HG02763 (cell line): ENCODE results near the gene SACM1L.

Experiments
- ATAC-seq: cut with Tn5 transposase; IDR thresholded peaks from one replicate; pipeline ENCODE4 v1.9.1; 2021; ENCODE audit warnings: mild to moderate bottlenecking, moderate library complexity; ENCODE audit not compliant: unreplicated experiment

SACM1L gene

DNA sequence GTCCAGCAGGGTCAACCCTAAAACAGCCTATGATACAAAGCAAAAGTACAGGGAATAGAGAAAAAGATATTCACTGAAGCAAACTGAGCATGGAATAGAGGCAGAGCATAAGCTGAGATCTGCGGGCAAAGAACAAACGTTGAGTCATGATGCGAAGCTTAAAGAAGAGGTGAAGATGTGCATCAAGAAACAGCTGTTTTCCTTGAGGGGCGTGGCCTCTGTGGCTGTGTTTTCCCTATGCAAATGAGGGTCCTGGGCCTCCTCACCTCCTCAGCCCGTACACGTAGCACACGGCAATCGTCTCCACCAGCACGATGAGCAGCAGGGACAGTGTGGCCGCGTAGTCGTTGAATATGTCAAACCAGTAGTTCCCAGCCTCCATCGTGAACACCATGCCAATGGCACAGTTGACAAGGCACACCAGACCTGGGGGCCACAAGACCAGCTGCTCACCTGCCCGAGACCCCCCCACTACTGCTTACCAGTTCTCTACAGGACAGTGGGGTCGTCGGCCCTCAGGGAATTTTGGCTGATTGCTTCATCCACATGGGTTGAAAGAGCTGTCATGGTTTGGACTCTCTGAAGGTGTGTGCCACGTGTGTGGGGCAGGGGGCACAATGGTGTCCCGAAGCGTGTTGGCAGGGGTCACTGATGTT lies 73.6 kb downstream of the SACM1L start:
- ATAC-seq, result no peak

- ATAC-seq, result no peak
Measured at GRCh38 chr3:45763303-45763675, 74.1 kb downstream of the SACM1L start.

GRCh38 chr3:45765266-45765851 lies 76.2 kb downstream of the SACM1L start:
- ATAC-seq, result no peak

DNA sequence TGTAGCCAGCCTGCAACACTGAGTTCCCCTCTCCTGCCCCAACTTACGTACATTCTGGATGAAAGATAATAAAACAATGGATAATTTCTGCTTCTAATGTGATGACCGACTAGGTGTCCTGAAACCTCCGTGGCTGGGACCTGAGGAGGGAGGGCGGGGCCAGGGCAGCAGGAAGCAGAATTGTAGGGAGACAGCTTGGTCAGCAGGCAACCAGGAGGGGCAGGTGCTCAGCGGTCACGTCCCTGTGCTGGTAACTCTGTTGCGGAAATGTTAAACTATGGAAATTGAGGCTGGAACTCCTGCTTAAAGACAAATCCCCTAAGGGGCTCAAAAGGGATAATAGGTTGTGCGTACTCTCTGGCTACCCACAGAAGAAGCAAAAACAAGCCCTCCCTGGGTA lies 76.8 kb downstream of the SACM1L start:
- ATAC-seq, result no peak

- ATAC-seq, result no peak
Measured at GRCh38 chr3:45771166-45771775, 82.1 kb downstream of the SACM1L start.

DNA sequence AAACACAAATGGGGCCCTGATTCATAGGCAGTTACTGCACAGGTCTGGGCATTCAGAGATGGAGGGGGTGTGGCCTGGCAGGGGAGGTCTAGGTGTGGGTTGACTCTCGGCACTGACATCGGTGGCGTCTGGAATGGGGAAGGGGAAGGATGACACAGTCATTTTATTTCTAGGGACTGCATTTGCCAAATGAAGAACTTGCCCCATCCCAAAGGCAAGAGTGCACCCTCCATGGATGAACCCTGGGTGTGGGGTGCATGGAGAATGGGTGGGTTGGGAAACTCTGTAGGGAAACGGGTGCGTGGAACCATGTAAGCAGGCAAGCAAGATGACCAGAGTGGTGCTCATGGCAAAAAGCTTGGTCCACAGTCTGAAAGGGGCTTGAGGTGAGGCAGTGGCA lies 82.6 kb downstream of the SACM1L start:
- ATAC-seq, result no peak

DNA sequence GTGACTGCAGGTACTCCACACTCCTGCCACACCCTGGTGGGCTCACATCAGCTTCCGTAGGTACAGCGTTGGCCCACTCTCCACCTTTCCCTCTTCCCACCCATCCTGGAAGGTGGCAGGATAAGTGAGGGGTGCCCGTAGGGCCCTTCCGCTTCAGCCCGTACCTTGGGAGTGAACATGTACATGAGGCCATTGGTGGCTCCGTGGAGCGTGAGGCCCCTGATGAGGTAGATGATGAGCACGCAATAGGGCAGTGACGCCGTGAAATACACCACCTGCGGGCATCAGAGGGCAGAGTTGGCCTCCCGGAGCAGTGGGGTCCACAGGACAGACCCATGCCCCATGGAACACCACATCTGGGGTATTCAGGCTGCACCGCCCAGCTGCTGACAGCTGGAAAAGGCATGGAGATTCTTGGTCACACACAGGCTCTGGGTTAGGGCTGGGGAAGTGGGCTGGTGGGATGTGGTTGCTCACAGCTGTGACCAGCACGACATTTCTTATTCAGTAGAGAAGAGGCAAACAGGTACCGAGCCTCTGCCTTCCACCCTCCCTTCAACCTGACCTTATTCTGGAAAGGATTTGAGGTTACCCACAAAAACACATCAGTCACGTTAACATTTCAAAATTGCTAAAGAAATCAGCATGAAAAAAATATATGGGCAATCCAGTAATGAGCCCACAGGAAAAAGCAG lies 83.3 kb downstream of the SACM1L start:
- no peak for ATAC-seq

GRCh38 chr3:45773072-45773471 lies 83.9 kb downstream of the SACM1L start:
- ATAC-seq, result no peak

GRCh38 chr3:45773714-45774449 lies 84.7 kb downstream of the SACM1L start:
- ATAC-seq, result no peak

DNA sequence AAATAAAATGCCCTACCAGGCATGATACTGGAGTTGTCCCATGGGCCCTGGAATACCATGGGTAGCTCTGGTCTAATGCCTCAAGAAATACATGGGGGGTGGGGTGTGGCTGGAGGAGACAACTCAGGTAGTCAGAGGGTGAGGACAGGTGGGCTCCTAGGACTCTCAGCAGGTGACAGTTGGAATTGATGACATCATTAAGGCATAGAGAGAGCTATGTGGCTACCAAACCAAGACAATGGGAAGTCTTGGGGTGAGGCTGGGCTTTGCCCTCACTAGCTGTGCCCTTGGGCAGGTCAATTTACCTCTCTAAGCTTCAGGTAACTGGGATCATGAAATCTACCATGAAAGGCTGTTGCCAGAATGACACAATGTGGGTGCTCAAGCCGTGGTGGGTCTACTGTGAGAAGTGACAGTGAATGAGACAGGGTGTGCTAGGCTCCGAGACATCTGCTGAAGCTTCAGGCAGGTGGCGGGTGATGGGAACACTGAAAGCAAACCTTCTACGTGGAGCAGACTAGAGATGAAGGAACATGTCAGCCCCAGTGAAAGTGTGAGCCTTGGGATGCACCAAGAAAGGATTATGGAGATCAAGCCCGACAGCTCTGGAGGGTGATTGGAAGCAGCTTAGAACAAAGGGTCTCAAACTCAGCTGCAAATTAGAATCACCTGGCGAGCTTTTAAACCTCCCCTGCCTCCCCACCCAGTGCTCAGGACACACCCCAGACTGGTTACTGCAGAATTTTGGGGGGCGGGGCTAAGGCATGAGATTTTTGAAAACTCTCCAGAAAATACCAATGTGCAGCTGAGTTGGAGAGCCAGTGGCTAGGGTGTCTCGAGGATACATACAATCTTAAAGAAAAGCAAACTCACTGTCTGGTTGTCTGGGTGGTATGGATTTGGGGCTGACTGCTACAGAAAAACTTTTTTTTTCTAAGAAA lies 85.7 kb downstream of the SACM1L start:
- no peak for ATAC-seq

- no peak for ATAC-seq
Measured at GRCh38 chr3:45775571-45776300, 86.5 kb downstream of the SACM1L start.

GRCh38 chr3:45776301-45776595 lies 87.1 kb downstream of the SACM1L start:
- ATAC-seq, result no peak

GRCh38 chr3:45776611-45777010 lies 87.4 kb downstream of the SACM1L start:
- ATAC-seq, result no peak

- ATAC-seq, result no peak
Measured at GRCh38 chr3:45777111-45777745, 88.0 kb downstream of the SACM1L start.

- ATAC-seq, result no peak
Measured at GRCh38 chr3:45777746-45778386, 88.7 kb downstream of the SACM1L start.

DNA sequence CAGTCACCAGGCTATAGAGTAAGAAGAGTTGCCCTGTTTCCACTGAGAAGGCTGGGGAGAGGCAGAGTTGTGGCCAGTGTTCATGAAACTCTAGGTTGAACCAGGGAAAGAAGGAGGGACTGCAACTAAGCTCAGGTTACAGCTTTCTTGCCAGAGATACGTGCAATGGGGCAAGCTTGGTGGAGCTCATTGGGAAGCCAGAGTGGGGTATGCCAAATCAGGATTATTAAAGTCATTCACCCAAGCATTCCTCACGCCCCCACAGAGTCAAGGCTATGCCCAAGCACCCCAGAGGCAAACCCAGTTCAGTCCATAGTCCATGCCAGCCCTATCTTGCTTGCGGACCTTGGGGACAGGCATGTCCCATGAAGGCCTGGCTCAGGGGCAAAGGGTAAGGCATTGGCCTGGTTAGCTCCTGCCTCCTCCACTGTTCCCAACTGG lies 89.6 kb downstream of the SACM1L start:
- no peak for ATAC-seq

- no peak for ATAC-seq
Measured at GRCh38 chr3:45779746-45780735, 90.8 kb downstream of the SACM1L start.

- no peak for ATAC-seq
Measured at GRCh38 chr3:45781271-45781670, 92.1 kb downstream of the SACM1L start.
